MM.1S (cell line): ENCODE measurements around the gene PRCC.

Experiments
- DNase-seq: peaks from one replicate; pipeline ENCODE4 v3.0.0-alpha.2; 2015
- H2AFZ ChIP-seq: fragments of 300-600 bp; sonication (generic); 2 replicates; pipeline ENCODE4 v1.6.0; 2016; ENCODE audit warnings: antibody characterized with exemption, low read length
- H3F3A ChIP-seq: fragments of 300-600 bp; sonication (generic); 2 replicates; pipeline ENCODE4 v1.6.1; 2016; ENCODE audit warnings: mild to moderate bottlenecking, antibody characterized with exemption, low read length, moderate library complexity, mixed read lengths; ENCODE audit not compliant: insufficient read depth
- H3K27ac ChIP-seq: fragments of 300-600 bp; sonication (generic); 2 replicates; pipeline ENCODE4 v1.5.1; 2016; ENCODE audit warnings: mild to moderate bottlenecking, low read length
- H3K27me3 ChIP-seq: fragments of 300-600 bp; sonication (generic); replicated peaks from 2 replicates; pipeline ENCODE4 v1.6.0; 2016; ENCODE audit warnings: low read length; ENCODE audit not compliant: insufficient read depth
- H3K36me3 ChIP-seq: fragments of 300-600 bp; sonication (generic); replicated peaks from 2 replicates; pipeline ENCODE4 v1.6.1; 2016; ENCODE audit warnings: mild to moderate bottlenecking, low read length, mixed read lengths; ENCODE audit not compliant: insufficient read depth
- H3K4me1 ChIP-seq: fragments of 300-600 bp; sonication (generic); 2 replicates; pipeline ENCODE4 v1.6.1; 2016; ENCODE audit warnings: low read length, mixed read lengths
- H3K4me2 ChIP-seq: fragments of 300-600 bp; sonication (generic); 2 replicates; pipeline ENCODE4 v1.6.0; 2016; ENCODE audit warnings: low read depth, low read length
- H3K4me3 ChIP-seq: fragments of 300-600 bp; sonication (generic); 2 replicates; pipeline ENCODE4 v1.5.1; 2016; ENCODE audit warnings: low read length, mixed read lengths
- H3K79me2 ChIP-seq: fragments of 300-600 bp; sonication (generic); 2 replicates; pipeline ENCODE4 v1.6.1; 2016; ENCODE audit warnings: mixed run types, low read length, mixed read lengths
- H3K9ac ChIP-seq: fragments of 300-600 bp; sonication (generic); 2 replicates; pipeline ENCODE4 v1.6.1; 2016; ENCODE audit warnings: low read length, mixed read lengths
- H3K9me2 ChIP-seq: fragments of 300-600 bp; sonication (generic); replicated peaks from 2 replicates; pipeline ENCODE4 v1.6.1; 2016; ENCODE audit warnings: mild to moderate bottlenecking, low read length, mixed read lengths; ENCODE audit not compliant: insufficient read depth
- H3K9me3 ChIP-seq: fragments of 300-600 bp; sonication (generic); replicated peaks from 2 replicates; pipeline ENCODE4 v1.6.1; 2016; ENCODE audit warnings: mild to moderate bottlenecking, low read length, mixed read lengths; ENCODE audit not compliant: insufficient read depth
- H4K20me1 ChIP-seq: fragments of 300-600 bp; sonication (generic); 2 replicates; pipeline ENCODE4 v1.6.1; 2016; ENCODE audit warnings: mild to moderate bottlenecking, low read length, moderate library complexity, mixed read lengths; ENCODE audit not compliant: insufficient read depth
- EZH2 ChIP-seq: fragments of 300-600 bp; sonication (generic); optimal IDR thresholded peaks from 2 replicates; pipeline ENCODE3; 2017; ENCODE audit warnings: low read depth, mild to moderate bottlenecking, antibody characterized with exemption, low read length, mixed read lengths
- EZH2phosphoT487 ChIP-seq: fragments of 300-600 bp; sonication (generic); IDR thresholded peaks from 2 replicates; pipeline ENCODE4 v1.6.1; 2018; ENCODE audit warnings: antibody characterized with exemption, low read length
- TF ChIP-seq, protein P1 (sequence below): fragments of 300-600 bp; sonication (generic); IDR thresholded peaks from 2 replicates; pipeline ENCODE4 v1.5.1; 2016; ENCODE audit warnings: antibody characterized with exemption, low read length, mixed read lengths

The PRCC gene

DNA sequence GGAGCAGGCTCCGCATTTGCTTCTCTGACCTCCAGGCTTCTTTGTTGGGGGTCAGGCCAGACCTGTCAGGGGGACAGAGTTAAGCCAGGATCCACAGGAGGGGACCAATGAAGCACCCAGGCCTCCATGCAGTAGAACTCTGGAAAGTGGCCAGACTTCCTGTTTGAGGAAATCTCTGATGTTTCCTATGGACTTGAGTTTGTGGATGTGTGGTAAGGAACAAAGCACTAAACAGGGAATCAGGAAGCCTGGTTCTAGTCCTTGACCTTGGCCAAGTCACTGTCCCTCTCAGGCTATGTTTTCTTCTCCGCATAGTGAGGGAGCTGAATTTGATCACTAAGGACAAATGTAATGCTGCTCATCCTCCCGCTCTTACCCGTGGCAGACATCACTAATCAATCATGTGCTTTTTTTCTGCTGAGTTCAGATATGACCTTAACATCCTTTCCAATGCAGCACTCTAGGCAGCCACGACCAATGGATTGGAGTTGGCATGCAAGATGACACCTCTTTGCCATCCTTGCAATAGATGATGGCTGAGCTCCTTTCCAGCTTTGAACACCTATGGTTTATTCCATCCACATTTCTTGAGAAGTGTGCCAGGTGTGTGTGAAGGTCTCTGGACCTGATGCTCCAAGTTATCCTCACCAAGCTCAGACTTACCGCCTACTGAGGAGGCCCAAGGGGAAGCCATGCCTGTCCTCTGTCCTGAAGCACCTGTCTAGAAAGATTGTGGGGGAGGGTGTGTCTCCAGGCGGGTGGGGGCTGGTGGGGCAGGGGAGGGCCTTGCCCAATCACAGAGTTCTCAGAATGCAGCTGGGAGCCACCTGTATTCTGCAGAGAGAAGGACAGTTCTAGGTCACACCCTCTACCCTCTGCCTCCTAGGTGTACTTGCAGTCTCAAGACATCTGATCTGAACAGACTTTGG is 39.4 kb downstream of the PRCC start:
- H3K79me2 ChIP-seq = no peaks in the 10 kb centered on the region
- H3K27me3 ChIP-seq = no peaks in the 10 kb centered on the region
- no peaks in the 10 kb centered on the region for H4K20me1 ChIP-seq
- H3K36me3 ChIP-seq = no peaks in the 10 kb centered on the region
- no peak overlapping the region for H2AFZ ChIP-seq
- H3K4me2 ChIP-seq = no peak overlapping the region
- H3F3A ChIP-seq = no peaks in the 10 kb centered on the region
- H3K27ac ChIP-seq = no peak overlapping the region
- peaks cover 14% of the 10 kb centered on the region for H3K4me1 ChIP-seq
- H3K9me2 ChIP-seq = no peaks in the 10 kb centered on the region
- H3K9me3 ChIP-seq = no peaks in the 10 kb centered on the region
- H3K4me3 ChIP-seq = no peak overlapping the region
- H3K9ac ChIP-seq = no peak overlapping the region
- TF ChIP-seq, protein P1, sequence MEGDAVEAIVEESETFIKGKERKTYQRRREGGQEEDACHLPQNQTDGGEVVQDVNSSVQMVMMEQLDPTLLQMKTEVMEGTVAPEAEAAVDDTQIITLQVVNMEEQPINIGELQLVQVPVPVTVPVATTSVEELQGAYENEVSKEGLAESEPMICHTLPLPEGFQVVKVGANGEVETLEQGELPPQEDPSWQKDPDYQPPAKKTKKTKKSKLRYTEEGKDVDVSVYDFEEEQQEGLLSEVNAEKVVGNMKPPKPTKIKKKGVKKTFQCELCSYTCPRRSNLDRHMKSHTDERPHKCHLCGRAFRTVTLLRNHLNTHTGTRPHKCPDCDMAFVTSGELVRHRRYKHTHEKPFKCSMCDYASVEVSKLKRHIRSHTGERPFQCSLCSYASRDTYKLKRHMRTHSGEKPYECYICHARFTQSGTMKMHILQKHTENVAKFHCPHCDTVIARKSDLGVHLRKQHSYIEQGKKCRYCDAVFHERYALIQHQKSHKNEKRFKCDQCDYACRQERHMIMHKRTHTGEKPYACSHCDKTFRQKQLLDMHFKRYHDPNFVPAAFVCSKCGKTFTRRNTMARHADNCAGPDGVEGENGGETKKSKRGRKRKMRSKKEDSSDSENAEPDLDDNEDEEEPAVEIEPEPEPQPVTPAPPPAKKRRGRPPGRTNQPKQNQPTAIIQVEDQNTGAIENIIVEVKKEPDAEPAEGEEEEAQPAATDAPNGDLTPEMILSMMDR = no peak
- TF ChIP-seq EZH2 (no peak), EZH2phosphoT487 (no peak)
- DNase-seq = no peak

DNA sequence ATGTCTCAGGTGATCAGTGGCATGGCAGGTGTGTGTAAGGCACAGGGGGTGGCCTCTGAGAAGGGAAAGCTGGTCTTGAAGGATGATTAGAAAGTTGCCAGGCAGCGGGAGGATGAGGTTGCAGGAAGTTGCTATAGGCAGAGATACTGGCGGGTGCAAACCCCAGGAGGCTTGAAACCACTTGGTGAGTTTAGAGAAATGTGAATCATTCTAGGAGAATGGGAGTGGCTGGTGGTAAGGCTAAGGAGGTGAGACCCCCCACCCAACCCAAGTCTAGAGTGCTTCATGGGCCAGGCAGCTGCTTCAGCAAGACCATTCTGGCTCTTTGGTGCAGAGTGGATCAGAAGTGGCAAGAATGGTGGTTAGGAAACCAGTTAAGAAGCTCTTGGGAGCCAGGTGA is 40.3 kb downstream of the PRCC start:
- H3K9ac ChIP-seq = no peak overlapping the region
- TF ChIP-seq EZH2phosphoT487 = no peak
- TF ChIP-seq, protein P1 = no peak
- DNase-seq = no peak
- H3K9me2 ChIP-seq = no peaks in the 10 kb centered on the region
- no peaks in the 10 kb centered on the region for H4K20me1 ChIP-seq
- no peaks in the 10 kb centered on the region for H3F3A ChIP-seq
- H3K27ac ChIP-seq = no peak overlapping the region
- H3K79me2 ChIP-seq = no peaks in the 10 kb centered on the region
- H3K4me2 ChIP-seq = no peak overlapping the region
- no peak overlapping the region for H3K4me3 ChIP-seq
- no peak overlapping the region for H2AFZ ChIP-seq
- H3K4me1 ChIP-seq = peaks cover 14% of the 10 kb centered on the region
- no peaks in the 10 kb centered on the region for H3K36me3 ChIP-seq
- no peaks in the 10 kb centered on the region for H3K27me3 ChIP-seq
- no peaks in the 10 kb centered on the region for H3K9me3 ChIP-seq

GRCh38 chr1:156808186-156809030 is 41.1 kb downstream of the PRCC start:
- H3K4me1 ChIP-seq = peaks cover 15% of the 10 kb centered on the region
- DNase-seq = no peak
- H2AFZ ChIP-seq = no peak overlapping the region
- H3K27ac ChIP-seq = no peak overlapping the region
- TF ChIP-seq EZH2phosphoT487 (no peak), EZH2 (no peak)
- TF ChIP-seq, protein P1 = no peak
- no peaks in the 10 kb centered on the region for H3K27me3 ChIP-seq
- no peaks in the 10 kb centered on the region for H3F3A ChIP-seq
- H3K4me3 ChIP-seq = no peak overlapping the region
- H4K20me1 ChIP-seq = no peaks in the 10 kb centered on the region
- H3K9ac ChIP-seq = no peak overlapping the region
- H3K4me2 ChIP-seq = no peak overlapping the region
- H3K36me3 ChIP-seq = no peaks in the 10 kb centered on the region
- H3K9me2 ChIP-seq = no peaks in the 10 kb centered on the region
- H3K79me2 ChIP-seq = no peaks in the 10 kb centered on the region
- H3K9me3 ChIP-seq = no peaks in the 10 kb centered on the region
